ENCODE measurements around the gene RALGPS1.

DNA sequence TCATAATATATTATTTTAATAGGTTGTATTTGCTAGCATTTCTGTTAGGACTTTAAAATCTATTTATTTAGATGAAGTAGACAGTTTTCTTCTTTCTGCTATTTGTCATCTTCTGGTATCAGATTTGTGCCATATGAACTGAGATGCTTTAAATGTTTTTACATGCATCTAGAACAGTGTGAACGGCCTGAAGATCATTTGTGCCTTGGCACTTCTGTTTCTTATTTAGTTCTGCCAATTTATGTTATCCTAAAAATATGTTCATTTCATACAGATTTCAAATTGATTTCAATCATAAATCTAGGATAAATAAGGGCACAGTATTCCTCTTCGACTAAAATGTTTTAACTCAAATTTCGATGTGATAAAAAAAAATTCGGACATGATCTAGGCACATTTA is 38.1 kb upstream of the RALGPS1 start:
- TF ChIP-seq, protein P1, sequence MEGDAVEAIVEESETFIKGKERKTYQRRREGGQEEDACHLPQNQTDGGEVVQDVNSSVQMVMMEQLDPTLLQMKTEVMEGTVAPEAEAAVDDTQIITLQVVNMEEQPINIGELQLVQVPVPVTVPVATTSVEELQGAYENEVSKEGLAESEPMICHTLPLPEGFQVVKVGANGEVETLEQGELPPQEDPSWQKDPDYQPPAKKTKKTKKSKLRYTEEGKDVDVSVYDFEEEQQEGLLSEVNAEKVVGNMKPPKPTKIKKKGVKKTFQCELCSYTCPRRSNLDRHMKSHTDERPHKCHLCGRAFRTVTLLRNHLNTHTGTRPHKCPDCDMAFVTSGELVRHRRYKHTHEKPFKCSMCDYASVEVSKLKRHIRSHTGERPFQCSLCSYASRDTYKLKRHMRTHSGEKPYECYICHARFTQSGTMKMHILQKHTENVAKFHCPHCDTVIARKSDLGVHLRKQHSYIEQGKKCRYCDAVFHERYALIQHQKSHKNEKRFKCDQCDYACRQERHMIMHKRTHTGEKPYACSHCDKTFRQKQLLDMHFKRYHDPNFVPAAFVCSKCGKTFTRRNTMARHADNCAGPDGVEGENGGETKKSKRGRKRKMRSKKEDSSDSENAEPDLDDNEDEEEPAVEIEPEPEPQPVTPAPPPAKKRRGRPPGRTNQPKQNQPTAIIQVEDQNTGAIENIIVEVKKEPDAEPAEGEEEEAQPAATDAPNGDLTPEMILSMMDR (IDR thresholded peaks at IDR 0.05; ENCODE audit: low read depth, low read length), result no peak
- no peak for TF ChIP-seq EZH2phosphoT487 (IDR thresholded peaks at IDR 0.05; ENCODE audit: low read depth)

Measured in OCI-LY3 (cell line).